HCT116 (cell line): ENCODE results near the gene ZNF445. TPM values are rescaled to one million over a fixed set of nuclear protein-coding genes. Genes with fewer than 3 reads are reported as not detected.

Experiments
- ATAC-seq: fragments of 200-7000 bp; cut with Tn5 transposase; 2 replicates; pipeline ENCODE4 v1.9.1; 2020; ENCODE audit warnings: mild to moderate bottlenecking, moderate library complexity
- BruUV-seq: library from RNA; stranded (reverse); fragments of 400-500 nt; replicated peaks from 2 replicates; lab custom pipeline; 2021; lab: Mats Ljungman, UMichigan
- CTCF ChIA-PET: fragments of 300-600 bp; sonication (Branson Sonifier 250); formaldehyde crosslinking; loops from one replicate; lab custom pipeline; 2021; ENCODE audit warnings: antibody characterized with exemption; lab: Charles Lee
- POLR2A ChIA-PET: fragments of 300-600, 350-600 bp; sonication (Branson Sonifier 250); formaldehyde crosslinking; loops from one replicate; lab custom pipeline; 2021; ENCODE audit warnings: antibody characterized with exemption; lab: Charles Lee
- RAD21 ChIA-PET, 2 experiments: fragments of 300-600 bp; sonication (Branson Sonifier 250); formaldehyde crosslinking; loops; one replicate each; lab custom pipeline; 2023; ENCODE audit warnings: low total read pairs in 2 of 2; ENCODE audit not compliant: uncharacterized antibody in 2 of 2, unreplicated experiment in 2 of 2, low non-redundant PET in 1 of 2; lab: Charles Lee
- DNase-seq: peaks from one replicate; pipeline ENCODE4 v3.0.0-alpha.2; 2010; ENCODE audit warnings: low read depth, low spot score
- H2AFZ ChIP-seq: fragments of 200-600 bp; shearing (Covaris generic), sonication (generic); 2 replicates; pipeline ENCODE4 v1.6.1; 2017; ENCODE audit warnings: low read depth, mixed run types, mixed read lengths, antibody characterized with exemption, low read length; ENCODE audit not compliant: poor library complexity, severe bottlenecking
- H3K27ac ChIP-seq: 2 replicates; pipeline ENCODE4 v1.5.1; 2012; ENCODE audit warnings: low read depth, low read length
- H3K27me3 ChIP-seq: fragments of 200-600 bp; sonication (generic); 2 replicates; pipeline ENCODE4 v1.6.1; 2016; ENCODE audit warnings: mixed run types, low read length, mixed read lengths; ENCODE audit not compliant: insufficient read depth
- H3K36me3 ChIP-seq, 2 experiments: fragments of 200-500 bp in 1 of 2; fragments of 200-600 bp in 1 of 2; sonication (Bioruptor generic) in 1 of 2; sonication (generic) in 1 of 2; 2 replicates each; pipeline versions ENCODE4 v1.5.1 to v1.6.1; 2014 to 2016; ENCODE audit warnings: low read length in 2 of 2, inconsistent platforms in 1 of 2, mixed read lengths in 1 of 2, mixed run types in 1 of 2; ENCODE audit not compliant: insufficient read depth in 2 of 2, control insufficient read depth in 1 of 2
- H3K4me1 ChIP-seq, 2 experiments: fragments of 200-600 bp in 1 of 2; sonication (generic) in 1 of 2; 2 replicates each; pipeline versions ENCODE4 v1.5.1 to v1.6.1; 2012 to 2017; ENCODE audit warnings: low read length in 2 of 2, inconsistent platforms in 1 of 2, mild to moderate bottlenecking in 1 of 2, mixed read lengths in 1 of 2, mixed run types in 1 of 2, moderate library complexity in 1 of 2; ENCODE audit not compliant: insufficient read depth in 2 of 2, control insufficient read depth in 1 of 2
- H3K4me2 ChIP-seq: fragments of 200-600 bp; sonication (generic); 2 replicates; pipeline ENCODE4 v1.6.1; 2017; ENCODE audit warnings: mixed run types, low read length, mixed read lengths
- H3K4me3 ChIP-seq, 2 experiments: fragments of 200-600 bp in 1 of 2; sonication (generic) in 1 of 2; replicated peaks in 1 of 2; 2 replicates each; pipeline ENCODE4 v1.5.1; 2011 to 2016; ENCODE audit warnings: low read length in 2 of 2, control low read depth in 1 of 2, low read depth in 1 of 2, mild to moderate bottlenecking in 1 of 2, mixed read lengths in 1 of 2, mixed run types in 1 of 2
- H3K79me2 ChIP-seq: fragments of 200-600 bp; sonication (generic); 2 replicates; pipeline ENCODE4 v1.6.1; 2017; ENCODE audit warnings: mild to moderate bottlenecking, mixed run types, low read length, moderate library complexity, mixed read lengths; ENCODE audit not compliant: insufficient read depth
- H3K9ac ChIP-seq: fragments of 200-600 bp; sonication (generic); 2 replicates; pipeline ENCODE4 v1.6.1; 2016; ENCODE audit warnings: low read length, mixed read lengths
- H3K9me2 ChIP-seq: fragments of 200-600 bp; sonication (generic), shearing (Covaris generic); 2 replicates; pipeline ENCODE4 v1.6.1; 2017; ENCODE audit warnings: mixed run types, mild to moderate bottlenecking, moderate library complexity; ENCODE audit not compliant: insufficient read depth
- H3K9me3 ChIP-seq, 2 experiments: fragments of 200-500 bp in 1 of 2; fragments of 200-600 bp in 1 of 2; sonication (Bioruptor generic) in 1 of 2; sonication (generic) in 1 of 2; 2 replicates each; pipeline ENCODE4 v1.6.1; 2014 to 2017; ENCODE audit warnings: low read length in 2 of 2, mixed read lengths in 2 of 2, inconsistent platforms in 1 of 2, low read depth in 1 of 2, mild to moderate bottlenecking in 1 of 2, mixed run types in 1 of 2, moderate library complexity in 1 of 2; ENCODE audit not compliant: control insufficient read depth in 1 of 2, insufficient read depth in 1 of 2
- H4K20me1 ChIP-seq: fragments of 200-600 bp; sonication (generic), shearing (Covaris generic); 2 replicates; pipeline ENCODE4 v1.6.1; 2017; ENCODE audit warnings: mixed run types, mild to moderate bottlenecking, moderate library complexity; ENCODE audit not compliant: insufficient read depth
- ATF3 ChIP-seq: IDR thresholded peaks from 2 replicates; pipeline ENCODE4 v1.6.1; 2012
- CBX3 ChIP-seq: IDR thresholded peaks from 2 replicates; pipeline ENCODE4 v1.6.1; 2012; ENCODE audit warnings: low read depth
- CEBPB ChIP-seq: IDR thresholded peaks from 2 replicates; pipeline ENCODE4 v1.6.1; 2012; ENCODE audit warnings: low read depth
- ELF1 ChIP-seq: IDR thresholded peaks from 2 replicates; pipeline ENCODE4 v1.6.1; 2012; ENCODE audit warnings: low read depth, borderline replicate concordance
- EZH2 ChIP-seq: fragments of 200-600 bp; sonication (generic); IDR thresholded peaks from 2 replicates; pipeline ENCODE4 v1.6.1; 2017; ENCODE audit warnings: antibody characterized with exemption, mixed run types
- FOSL1 ChIP-seq: IDR thresholded peaks from 2 replicates; pipeline ENCODE4 v1.6.1; 2012; ENCODE audit warnings: low read depth
- POLR2A ChIP-seq: IDR thresholded peaks from 2 replicates; pipeline ENCODE4 v1.7.0; 2011; ENCODE audit warnings: borderline replicate concordance; ENCODE audit not compliant: insufficient read depth, insufficient read length; ENCODE audit errors: extremely low read depth
- REST ChIP-seq: IDR thresholded peaks from 2 replicates; pipeline ENCODE4 v1.6.1; 2012; ENCODE audit warnings: low read depth
- SRF ChIP-seq: IDR thresholded peaks from 2 replicates; pipeline ENCODE4 v1.6.1; 2012; ENCODE audit warnings: low read depth
- YY1 ChIP-seq: IDR thresholded peaks from 2 replicates; pipeline ENCODE4 v1.6.1; 2011; ENCODE audit warnings: low read length, low read depth, moderate library complexity, mild to moderate bottlenecking; ENCODE audit not compliant: insufficient replicate concordance; ENCODE audit errors: extremely low read depth
- ZFX ChIP-seq: fragments of 450-650 bp; IDR thresholded peaks from 2 replicates; pipeline ENCODE4 v1.6.1; 2017
- intact Hi-C: fragments of 100-400 bp; cut with micrococcal nuclease; formaldehyde crosslinking; loops from 2 replicates; pipeline ENCODE4 v1.10.0; 2022
- total RNA-seq: library from RNA; stranded (reverse); gene quantifications from one replicate; pipeline ENCODE4 v1.2.1, GENCODE V29; 2021; ENCODE audit not compliant: unreplicated experiment
- TF ChIP-seq, protein P1 (sequence below): IDR thresholded peaks from 2 replicates; pipeline ENCODE4 v1.6.1; 2011; ENCODE audit warnings: mild to moderate bottlenecking, low read length, moderate library complexity; ENCODE audit not compliant: insufficient replicate concordance; ENCODE audit errors: extremely low read depth
- TF ChIP-seq, protein P2 (sequence below), 3 experiments: fragments of 200-600 bp in 1 of 3; sonication (generic) in 1 of 3; IDR thresholded peaks in 2 of 3; conservative IDR thresholded peaks in 1 of 3; 2 replicates each; pipeline ENCODE4 v1.5.1; 2012 to 2017; ENCODE audit warnings: low read depth in 2 of 3, low read length in 2 of 3, antibody characterized with exemption in 1 of 3, borderline replicate concordance in 1 of 3, control low read depth in 1 of 3, mild to moderate bottlenecking in 1 of 3, mixed read lengths in 1 of 3, mixed run types in 1 of 3, moderate library complexity in 1 of 3; ENCODE audit not compliant: insufficient read depth in 1 of 3

ZNF445 gene
- total RNA-seq, 1 experiment from 2014 or later: 19.9 TPM

GRCh38 chr3:44400771-44401170 is 76.7 kb downstream of the ZNF445 start:
- Histone ChIP-seq H3K79me2 (no peaks in the 10 kb centered on the region), H3K4me3 (no peak overlapping the region), H4K20me1 (no peaks in the 10 kb centered on the region), H3K9ac (no peak overlapping the region), H3K4me1 (no peaks in the 10 kb centered on the region), H2AFZ (no peak overlapping the region), H3K36me3 (no peaks in the 10 kb centered on the region), H3K9me3 (no peaks in the 10 kb centered on the region), H3K9me2 (no peaks in the 10 kb centered on the region), H3K27ac (no peak overlapping the region), H3K4me2 (no peak overlapping the region), H3K27me3 (no peaks in the 10 kb centered on the region)
- TF ChIP-seq ZFX (no peak), FOSL1 (no peak), REST (no peak), ELF1 (no peak)
- intact Hi-C loops: no loop called here
- ChIA-PET RAD21 (no interaction called here), POLR2A (no interaction called here), CTCF (no interaction called here)
- DNase-seq: no peak
- BruUV-seq: no TSS peak
- ATAC-seq: no peak

GRCh38 chr3:44398853-44399252 is 78.6 kb downstream of the ZNF445 start:
- no peak overlapping the region for H3K4me3 ChIP-seq
- RAD21 ChIA-PET: no interaction called here
- no peak overlapping the region for H3K27ac ChIP-seq
- intact Hi-C loops: no loop called here
- no peaks in the 10 kb centered on the region for H3K27me3 ChIP-seq
- H3K4me1 ChIP-seq: no peaks in the 10 kb centered on the region
- no peaks in the 10 kb centered on the region for H3K79me2 ChIP-seq
- ATAC-seq (no peak), DNase-seq (no peak)
- CTCF ChIA-PET: no interaction called here
- H3K9me2 ChIP-seq: no peaks in the 10 kb centered on the region
- H3K36me3 ChIP-seq: no peaks in the 10 kb centered on the region
- BruUV-seq: no TSS peak
- no peaks in the 10 kb centered on the region for H4K20me1 ChIP-seq
- H3K9me3 ChIP-seq: no peaks in the 10 kb centered on the region
- no peak overlapping the region for H2AFZ ChIP-seq
- POLR2A ChIA-PET: no interaction called here
- H3K4me2 ChIP-seq: no peak overlapping the region
- no peak overlapping the region for H3K9ac ChIP-seq
- TF ChIP-seq CEBPB (no peak), YY1 (no peak), FOSL1 (no peak), ELF1 (no peak), SRF (no peak), CBX3 (no peak), EZH2 (no peak), ATF3 (no peak), POLR2A (no peak), ZFX (no peak)
- TF ChIP-seq, protein P1, sequence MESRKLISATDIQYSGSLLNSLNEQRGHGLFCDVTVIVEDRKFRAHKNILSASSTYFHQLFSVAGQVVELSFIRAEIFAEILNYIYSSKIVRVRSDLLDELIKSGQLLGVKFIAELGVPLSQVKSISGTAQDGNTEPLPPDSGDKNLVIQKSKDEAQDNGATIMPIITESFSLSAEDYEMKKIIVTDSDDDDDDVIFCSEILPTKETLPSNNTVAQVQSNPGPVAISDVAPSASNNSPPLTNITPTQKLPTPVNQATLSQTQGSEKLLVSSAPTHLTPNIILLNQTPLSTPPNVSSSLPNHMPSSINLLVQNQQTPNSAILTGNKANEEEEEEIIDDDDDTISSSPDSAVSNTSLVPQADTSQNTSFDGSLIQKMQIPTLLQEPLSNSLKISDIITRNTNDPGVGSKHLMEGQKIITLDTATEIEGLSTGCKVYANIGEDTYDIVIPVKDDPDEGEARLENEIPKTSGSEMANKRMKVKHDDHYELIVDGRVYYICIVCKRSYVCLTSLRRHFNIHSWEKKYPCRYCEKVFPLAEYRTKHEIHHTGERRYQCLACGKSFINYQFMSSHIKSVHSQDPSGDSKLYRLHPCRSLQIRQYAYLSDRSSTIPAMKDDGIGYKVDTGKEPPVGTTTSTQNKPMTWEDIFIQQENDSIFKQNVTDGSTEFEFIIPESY: no peak
- TF ChIP-seq, protein P2, sequence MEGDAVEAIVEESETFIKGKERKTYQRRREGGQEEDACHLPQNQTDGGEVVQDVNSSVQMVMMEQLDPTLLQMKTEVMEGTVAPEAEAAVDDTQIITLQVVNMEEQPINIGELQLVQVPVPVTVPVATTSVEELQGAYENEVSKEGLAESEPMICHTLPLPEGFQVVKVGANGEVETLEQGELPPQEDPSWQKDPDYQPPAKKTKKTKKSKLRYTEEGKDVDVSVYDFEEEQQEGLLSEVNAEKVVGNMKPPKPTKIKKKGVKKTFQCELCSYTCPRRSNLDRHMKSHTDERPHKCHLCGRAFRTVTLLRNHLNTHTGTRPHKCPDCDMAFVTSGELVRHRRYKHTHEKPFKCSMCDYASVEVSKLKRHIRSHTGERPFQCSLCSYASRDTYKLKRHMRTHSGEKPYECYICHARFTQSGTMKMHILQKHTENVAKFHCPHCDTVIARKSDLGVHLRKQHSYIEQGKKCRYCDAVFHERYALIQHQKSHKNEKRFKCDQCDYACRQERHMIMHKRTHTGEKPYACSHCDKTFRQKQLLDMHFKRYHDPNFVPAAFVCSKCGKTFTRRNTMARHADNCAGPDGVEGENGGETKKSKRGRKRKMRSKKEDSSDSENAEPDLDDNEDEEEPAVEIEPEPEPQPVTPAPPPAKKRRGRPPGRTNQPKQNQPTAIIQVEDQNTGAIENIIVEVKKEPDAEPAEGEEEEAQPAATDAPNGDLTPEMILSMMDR (IDR thresholded peaks at IDR 0.05 in 2 of 3, conservative IDR thresholded peaks at IDR 0.05 in 1 of 3; ENCODE audit: borderline replicate concordance in 1 of 3, insufficient read depth in 1 of 3, low read depth in 2 of 3, low read length in 2 of 3): no peak
